GM18867 (cell line): ENCODE data around the gene STX12.
"Not testable (repeated sequence)": the region's sequence is repeated elsewhere in the genome, so short reads cannot be mapped to it uniquely, and the experiment has no call there.

Source experiments
- ATAC-seq: cut with Tn5 transposase; IDR thresholded peaks from one replicate; pipeline ENCODE4 v1.9.1; 2021; ENCODE audit warnings: mild to moderate bottlenecking, moderate library complexity; ENCODE audit not compliant: unreplicated experiment

STX12 gene

GRCh38 chr1:27865821-27866220 is 92.8 kb downstream of the STX12 start:
- no peak for ATAC-seq

GRCh38 chr1:27868556-27868931 is 95.5 kb downstream of the STX12 start:
- no peak for ATAC-seq

GRCh38 chr1:27868932-27869718 is 96.1 kb downstream of the STX12 start:
- peak; percentile 36 for ATAC-seq

- no peak for ATAC-seq
Observed at GRCh38 chr1:27869719-27870085, 96.7 kb downstream of the STX12 start.

- not testable (repeated sequence) for ATAC-seq
Observed at GRCh38 chr1:27871076-27871475, 98.1 kb downstream of the STX12 start.

- ATAC-seq: peak; percentile 34
Observed at GRCh38 chr1:27872059-27872801, 99.2 kb downstream of the STX12 start, which contains the start of gene THEMIS2. THEMIS2 (plus strand) TSS chr1:27872544; CDS start chr1:27872572, 28 bp downstream.

GRCh38 chr1:27872802-27873551 is 100.0 kb downstream of the STX12 start:
- no peak for ATAC-seq

GRCh38 chr1:27873671-27874384 is 100.8 kb downstream of the STX12 start:
- ATAC-seq: no peak
